Activated T-cell treated with anti-CD3 and anti-CD28 coated beads, Interleukin-2, amount 50 U/mL, for 1 hour (primary cell): ENCODE results near the gene UNC93B1.

Experiments
- DNase-seq: peaks from one replicate; pipeline ENCODE4 v3.0.0-alpha.2; 2020

The UNC93B1 gene, protein sequence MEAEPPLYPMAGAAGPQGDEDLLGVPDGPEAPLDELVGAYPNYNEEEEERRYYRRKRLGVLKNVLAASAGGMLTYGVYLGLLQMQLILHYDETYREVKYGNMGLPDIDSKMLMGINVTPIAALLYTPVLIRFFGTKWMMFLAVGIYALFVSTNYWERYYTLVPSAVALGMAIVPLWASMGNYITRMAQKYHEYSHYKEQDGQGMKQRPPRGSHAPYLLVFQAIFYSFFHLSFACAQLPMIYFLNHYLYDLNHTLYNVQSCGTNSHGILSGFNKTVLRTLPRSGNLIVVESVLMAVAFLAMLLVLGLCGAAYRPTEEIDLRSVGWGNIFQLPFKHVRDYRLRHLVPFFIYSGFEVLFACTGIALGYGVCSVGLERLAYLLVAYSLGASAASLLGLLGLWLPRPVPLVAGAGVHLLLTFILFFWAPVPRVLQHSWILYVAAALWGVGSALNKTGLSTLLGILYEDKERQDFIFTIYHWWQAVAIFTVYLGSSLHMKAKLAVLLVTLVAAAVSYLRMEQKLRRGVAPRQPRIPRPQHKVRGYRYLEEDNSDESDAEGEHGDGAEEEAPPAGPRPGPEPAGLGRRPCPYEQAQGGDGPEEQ

GRCh38 chr11:68003846-68004550 is at the start of gene UNC93B1:
Gene UNC93B1 (minus strand): TSS chr11:68004097. CDS start chr11:68004043, 54 bp downstream.
- peak; percentile 77 for DNase-seq

DNA sequence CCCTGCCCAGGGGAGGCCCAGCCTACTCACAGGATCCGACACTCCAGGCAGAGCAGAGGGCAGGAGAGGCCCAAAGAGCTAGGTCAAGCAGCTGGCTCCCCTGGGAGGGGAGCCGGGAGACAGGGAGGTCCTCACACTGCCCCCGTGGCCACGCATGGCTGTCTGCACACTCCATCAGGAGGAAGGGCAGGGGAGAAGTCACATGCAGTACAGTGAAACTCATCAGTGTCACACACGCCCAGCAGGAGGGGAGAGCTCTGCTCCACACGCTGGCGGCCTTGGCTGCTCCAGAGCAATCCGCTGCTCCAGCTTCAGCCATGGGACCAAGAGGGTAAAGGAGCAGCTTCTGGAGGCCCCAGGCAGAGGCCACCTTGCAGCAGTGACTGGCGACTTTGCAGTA is 49.2 kb upstream of the UNC93B1 start:
- DNase-seq, result no peak

- DNase-seq, result no peak
These were observed 48.4 kb upstream of the UNC93B1 start for GRCh38 chr11:68052137-68052873.

- peak; percentile 29 for DNase-seq
These were observed 47.6 kb upstream of the UNC93B1 start for GRCh38 chr11:68051191-68052136.

- no peak for DNase-seq
These were observed 46.5 kb upstream of the UNC93B1 start for GRCh38 chr11:68050371-68050841.

DNA sequence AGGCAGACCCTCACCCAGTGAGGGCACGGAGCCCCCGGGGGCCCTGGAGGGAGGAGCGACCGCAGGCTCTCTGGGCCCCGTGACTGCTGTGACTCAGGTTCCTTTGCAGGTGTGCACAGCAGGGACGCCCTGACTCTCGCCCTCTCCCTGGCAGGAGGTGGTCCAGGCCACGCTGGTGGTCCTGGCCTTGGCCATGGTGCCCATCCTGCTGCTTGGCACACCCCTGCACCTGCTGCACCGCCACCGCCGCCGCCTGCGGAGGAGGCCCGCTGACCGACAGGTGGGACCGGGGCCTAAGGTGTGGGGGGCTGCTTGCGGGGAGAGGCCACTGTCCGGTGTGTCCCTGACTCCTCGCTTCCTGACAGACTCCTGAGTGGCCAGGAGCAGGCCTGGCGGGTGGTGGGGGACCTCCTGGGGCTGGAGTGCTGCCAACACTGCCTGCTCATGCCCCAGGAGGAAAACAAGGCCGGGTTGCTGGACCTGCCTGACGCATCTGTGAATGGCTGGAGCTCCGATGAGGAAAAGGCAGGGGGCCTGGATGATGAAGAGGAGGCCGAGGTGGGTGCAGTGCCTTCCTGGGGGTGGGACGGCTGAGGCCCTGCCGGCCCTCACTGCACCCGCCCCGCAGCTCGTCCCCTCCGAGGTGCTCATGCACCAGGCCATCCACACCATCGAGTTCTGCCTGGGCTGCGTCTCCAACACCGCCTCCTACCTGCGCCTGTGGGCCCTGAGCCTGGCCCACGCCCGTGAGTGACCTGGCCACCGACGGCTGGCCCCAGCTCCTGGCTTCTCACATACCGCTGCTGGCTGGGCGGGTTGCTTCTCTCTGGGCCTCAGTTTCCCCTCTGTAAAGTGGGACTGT is 45.8 kb upstream of the UNC93B1 start:
- DNase-seq, result peak; percentile 18

DNA sequence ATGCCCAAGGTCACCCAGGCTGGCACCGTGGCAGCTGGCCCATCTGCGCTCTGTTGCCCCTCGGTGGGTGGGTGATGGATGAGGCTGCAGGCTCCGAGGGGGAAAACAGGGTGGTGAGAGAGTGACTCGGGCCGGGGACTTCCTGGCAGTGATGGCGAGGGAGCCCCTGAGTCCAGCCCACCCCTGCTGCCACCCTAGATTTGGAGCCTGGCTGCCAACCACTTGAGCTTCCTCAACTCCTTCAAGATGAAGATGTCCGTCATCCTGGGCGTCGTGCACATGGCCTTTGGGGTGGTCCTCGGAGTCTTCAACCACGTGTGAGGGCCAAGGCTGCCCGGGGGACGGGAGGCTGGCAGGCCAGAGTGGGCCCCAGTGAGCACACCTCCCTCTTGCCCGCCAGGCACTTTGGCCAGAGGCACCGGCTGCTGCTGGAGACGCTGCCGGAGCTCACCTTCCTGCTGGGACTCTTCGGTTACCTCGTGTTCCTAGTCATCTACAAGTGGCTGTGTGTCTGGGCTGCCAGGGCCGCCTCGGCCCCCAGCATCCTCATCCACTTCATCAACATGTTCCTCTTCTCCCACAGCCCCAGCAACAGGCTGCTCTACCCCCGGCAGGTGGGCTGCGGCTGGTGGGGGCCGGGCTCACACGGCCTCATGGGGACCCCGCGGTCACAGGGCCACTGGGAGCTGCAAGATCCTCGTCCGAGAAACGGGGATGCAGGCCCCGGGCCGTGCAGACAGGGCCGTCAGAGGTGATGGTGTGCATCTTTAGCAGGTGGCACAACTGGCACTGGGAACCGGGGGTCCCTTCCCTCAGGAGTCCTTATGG is 45.0 kb upstream of the UNC93B1 start:
- no peak for DNase-seq

GRCh38 chr11:68047437-68048290 is 43.8 kb upstream of the UNC93B1 start:
- no peak for DNase-seq

GRCh38 chr11:68044898-68045351 is 41.0 kb upstream of the UNC93B1 start:
- no peak for DNase-seq

DNA sequence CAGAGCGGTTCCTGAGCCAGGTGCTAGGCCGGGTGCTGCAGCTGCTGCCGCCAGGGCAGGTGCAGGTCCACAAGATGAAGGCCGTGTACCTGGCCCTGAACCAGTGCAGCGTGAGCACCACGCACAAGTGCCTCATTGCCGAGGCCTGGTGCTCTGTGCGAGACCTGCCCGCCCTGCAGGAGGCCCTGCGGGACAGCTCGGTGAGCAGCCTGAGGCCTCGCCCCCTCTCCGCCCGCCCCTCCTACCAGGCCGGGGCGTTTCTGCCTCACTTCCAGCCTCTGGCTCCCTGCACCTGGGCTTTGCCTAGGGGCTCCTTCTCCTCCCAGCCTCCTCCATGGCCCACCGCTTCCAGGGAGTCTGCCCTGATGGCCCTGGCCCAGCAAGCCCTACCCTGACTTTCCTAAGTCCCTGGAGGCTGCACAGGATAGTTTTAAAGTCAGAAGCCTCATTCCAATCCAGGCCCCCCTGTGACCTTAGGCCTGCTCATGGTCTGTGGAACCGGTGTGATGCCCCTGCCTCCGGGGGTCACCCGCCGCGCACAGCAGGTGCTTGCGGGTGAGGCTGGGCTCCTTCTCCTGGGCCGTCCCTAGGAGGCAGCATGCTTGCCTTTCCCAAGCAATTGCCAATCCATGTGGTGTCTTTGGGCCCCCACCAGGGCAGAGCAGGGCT is 40.4 kb upstream of the UNC93B1 start:
- no peak for DNase-seq

- DNase-seq, result no peak
These were observed 39.6 kb upstream of the UNC93B1 start for GRCh38 chr11:68043349-68044144.

GRCh38 chr11:68043029-68043348 is 39.1 kb upstream of the UNC93B1 start:
- no peak for DNase-seq

GRCh38 chr11:68042219-68043028 is 38.5 kb upstream of the UNC93B1 start:
- no peak for DNase-seq

GRCh38 chr11:68041617-68042218 is 37.8 kb upstream of the UNC93B1 start:
- no peak for DNase-seq

DNA sequence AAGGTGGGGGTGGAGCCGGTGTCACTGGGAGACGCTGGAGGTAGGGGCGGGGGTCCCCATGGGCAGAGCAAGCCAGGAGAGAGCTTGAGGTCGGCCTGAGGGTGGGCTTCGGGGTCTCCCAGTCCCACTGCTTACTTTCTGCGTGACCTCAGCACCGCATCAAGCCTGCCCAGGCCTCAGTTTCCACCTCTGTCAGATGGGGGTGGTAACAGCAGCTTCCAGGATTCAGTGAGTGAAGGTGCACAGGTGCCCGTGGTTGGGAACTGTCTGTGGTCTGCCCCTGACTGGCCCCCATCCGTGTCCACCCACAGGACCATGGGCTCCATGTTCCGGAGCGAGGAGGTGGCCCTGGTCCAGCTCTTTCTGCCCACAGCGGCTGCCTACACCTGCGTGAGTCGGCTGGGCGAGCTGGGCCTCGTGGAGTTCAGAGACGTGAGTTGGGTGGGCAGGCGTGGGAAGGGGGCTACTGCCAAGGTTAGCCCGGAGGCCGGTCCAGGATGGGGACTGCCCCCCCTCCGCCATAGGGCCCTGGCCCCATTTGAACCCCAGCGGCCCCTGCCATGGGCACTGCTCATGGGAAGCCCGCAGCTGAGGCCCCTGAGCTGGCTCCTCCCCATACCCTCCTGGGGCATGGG is 37.2 kb upstream of the UNC93B1 start:
- no peak for DNase-seq
